PC-3 (cell line): ENCODE measurements around the gene MGA. TPM values are rescaled to one million over a fixed set of nuclear protein-coding genes. Genes with fewer than 3 reads are reported as not detected.

ENCODE experiments used
- ATAC-seq: fragments of 200-7000 bp; cut with Tn5 transposase; 2 replicates; pipeline ENCODE4 v1.9.1; 2020; ENCODE audit warnings: mild to moderate bottlenecking, moderate library complexity
- BruUV-seq: library from RNA; stranded (reverse); fragments of 400-500 nt; replicated peaks from 2 replicates; lab custom pipeline; 2021; lab: Mats Ljungman, UMichigan
- CTCF ChIA-PET: fragments of 300-600 bp; sonication (Branson Sonifier 250); formaldehyde crosslinking; loops from one replicate; lab custom pipeline; 2022; ENCODE audit warnings: antibody characterized with exemption; lab: Charles Lee
- POLR2A ChIA-PET: fragments of 300-600 bp; sonication (Branson Sonifier 250); formaldehyde crosslinking; loops from one replicate; lab custom pipeline; 2022; ENCODE audit warnings: antibody characterized with exemption; ENCODE audit not compliant: unreplicated experiment; lab: Charles Lee
- DNase-seq: peaks from one replicate; pipeline ENCODE4 v3.0.0-alpha.2; 2015
- H2AFZ ChIP-seq: fragments of 300-600 bp; sonication (generic); 2 replicates; pipeline ENCODE4 v1.6.0; 2016; ENCODE audit warnings: antibody characterized with exemption, low read length
- H3F3A ChIP-seq: fragments of 300-600 bp; sonication (generic); one replicate; pipeline ENCODE4 v1.6.0; 2017; ENCODE audit warnings: antibody characterized with exemption, low read length, control low read depth, mild to moderate bottlenecking; ENCODE audit not compliant: unreplicated experiment
- H3K27ac ChIP-seq: fragments of 300-600 bp; sonication (generic); 2 replicates; pipeline ENCODE4 v1.5.1; 2016; ENCODE audit warnings: mild to moderate bottlenecking, low read length
- H3K27me3 ChIP-seq: fragments of 300-600 bp; sonication (generic); 2 replicates; pipeline ENCODE4 v1.6.1; 2016; ENCODE audit warnings: low read length, mixed read lengths
- H3K36me3 ChIP-seq: fragments of 300-600 bp; sonication (generic); 2 replicates; pipeline ENCODE4 v1.6.1; 2016; ENCODE audit warnings: low read depth, mixed run types, low read length, mixed read lengths
- H3K4me1 ChIP-seq: fragments of 300-600 bp; sonication (generic); 2 replicates; pipeline ENCODE4 v1.5.1; 2016; ENCODE audit warnings: low read length; ENCODE audit not compliant: insufficient read depth
- H3K4me2 ChIP-seq: fragments of 300-600 bp; sonication (generic); 2 replicates; pipeline ENCODE4 v1.6.0; 2016; ENCODE audit warnings: low read length
- H3K4me3 ChIP-seq: fragments of 300-600 bp; sonication (generic); 2 replicates; pipeline ENCODE4 v1.5.1; 2016; ENCODE audit warnings: mild to moderate bottlenecking, low read length, mixed read lengths
- H3K79me2 ChIP-seq: fragments of 300-600 bp; sonication (generic); 2 replicates; pipeline ENCODE4 v1.6.1; 2017; ENCODE audit warnings: low read length, mixed read lengths
- H3K9ac ChIP-seq: fragments of 300-600 bp; sonication (generic); 2 replicates; pipeline ENCODE4 v1.6.0; 2016; ENCODE audit warnings: mild to moderate bottlenecking, low read length
- H3K9me2 ChIP-seq: fragments of 300-600 bp; sonication (generic); replicated peaks from 2 replicates; pipeline ENCODE4 v1.6.1; 2016; ENCODE audit warnings: mixed run types, low read length, mixed read lengths
- H3K9me3 ChIP-seq: fragments of 300-600 bp; sonication (generic); 2 replicates; pipeline ENCODE4 v1.6.1; 2016; ENCODE audit warnings: low read length, mixed read lengths
- H4K20me1 ChIP-seq: fragments of 300-600 bp; sonication (generic); 2 replicates; pipeline ENCODE4 v1.6.1; 2016; ENCODE audit warnings: low read length, mixed read lengths
- EZH2 ChIP-seq: fragments of 300-600 bp; sonication (generic); IDR thresholded peaks from one replicate; pipeline ENCODE4 v1.6.1; 2017; ENCODE audit warnings: antibody characterized with exemption, mild to moderate bottlenecking, low read length; ENCODE audit not compliant: unreplicated experiment
- EZH2phosphoT487 ChIP-seq: fragments of 300-600 bp; sonication (generic); IDR thresholded peaks from 2 replicates; pipeline ENCODE4 v1.6.1; 2018; ENCODE audit warnings: mild to moderate bottlenecking, antibody characterized with exemption, low read length, borderline replicate concordance
- intact Hi-C: fragments of 100-400 bp; cut with micrococcal nuclease; formaldehyde crosslinking; loops from 2 replicates; pipeline ENCODE4 v1.9.0; 2023
- total RNA-seq: library from RNA; depleted of rRNA; stranded (reverse); fragments of >200 nt; gene quantifications from 2 replicates; pipeline ENCODE4 v1.2.3, GENCODE V29; 2014
- TF ChIP-seq, protein P1 (sequence below): fragments of 300-600 bp; sonication (generic); conservative IDR thresholded peaks from 2 replicates; pipeline ENCODE4 v1.5.1; 2017; ENCODE audit warnings: antibody characterized with exemption, low read depth, mild to moderate bottlenecking, low read length

The MGA gene
- total RNA-seq, 1 experiment from 2014 or later = 21.2 TPM

DNA sequence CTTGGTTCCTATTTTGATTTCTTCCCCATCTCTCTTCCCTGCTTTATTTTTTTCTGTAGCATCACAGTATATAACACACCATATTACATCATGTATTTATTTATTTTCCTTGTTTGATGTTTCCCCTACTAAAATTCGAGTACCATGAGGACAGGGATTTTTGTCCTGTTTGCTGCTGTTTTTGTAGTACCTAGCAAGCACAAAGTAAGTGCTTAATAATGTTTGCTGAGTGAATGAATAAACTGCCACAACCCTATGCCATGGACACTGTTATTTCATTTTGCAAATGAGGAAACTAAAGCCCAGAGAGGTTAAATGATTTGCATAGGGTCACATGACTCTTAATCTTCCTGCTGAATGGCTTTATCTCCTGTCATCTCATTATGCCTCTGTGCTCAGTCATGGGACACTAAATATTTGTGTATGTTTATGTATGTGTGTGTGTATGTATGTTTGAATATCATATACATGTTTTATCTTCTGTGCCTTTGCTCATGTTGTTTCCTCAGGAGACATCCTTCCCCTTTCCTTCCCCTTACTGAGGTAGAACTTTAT lies 26.1 kb upstream of the MGA start:
- Histone ChIP-seq H3K9me2 (no peaks in the 10 kb centered on the region), H3K4me1 (no peaks in the 10 kb centered on the region), H3K9me3 (no peaks in the 10 kb centered on the region), H3F3A (no peaks in the 10 kb centered on the region), H3K4me2 (no peak overlapping the region), H3K27ac (no peak overlapping the region), H2AFZ (no peak overlapping the region), H4K20me1 (no peaks in the 10 kb centered on the region), H3K36me3 (no peaks in the 10 kb centered on the region), H3K79me2 (no peaks in the 10 kb centered on the region), H3K27me3 (no peaks in the 10 kb centered on the region), H3K4me3 (no peak overlapping the region), H3K9ac (no peak overlapping the region)
- TF ChIP-seq, protein P1, sequence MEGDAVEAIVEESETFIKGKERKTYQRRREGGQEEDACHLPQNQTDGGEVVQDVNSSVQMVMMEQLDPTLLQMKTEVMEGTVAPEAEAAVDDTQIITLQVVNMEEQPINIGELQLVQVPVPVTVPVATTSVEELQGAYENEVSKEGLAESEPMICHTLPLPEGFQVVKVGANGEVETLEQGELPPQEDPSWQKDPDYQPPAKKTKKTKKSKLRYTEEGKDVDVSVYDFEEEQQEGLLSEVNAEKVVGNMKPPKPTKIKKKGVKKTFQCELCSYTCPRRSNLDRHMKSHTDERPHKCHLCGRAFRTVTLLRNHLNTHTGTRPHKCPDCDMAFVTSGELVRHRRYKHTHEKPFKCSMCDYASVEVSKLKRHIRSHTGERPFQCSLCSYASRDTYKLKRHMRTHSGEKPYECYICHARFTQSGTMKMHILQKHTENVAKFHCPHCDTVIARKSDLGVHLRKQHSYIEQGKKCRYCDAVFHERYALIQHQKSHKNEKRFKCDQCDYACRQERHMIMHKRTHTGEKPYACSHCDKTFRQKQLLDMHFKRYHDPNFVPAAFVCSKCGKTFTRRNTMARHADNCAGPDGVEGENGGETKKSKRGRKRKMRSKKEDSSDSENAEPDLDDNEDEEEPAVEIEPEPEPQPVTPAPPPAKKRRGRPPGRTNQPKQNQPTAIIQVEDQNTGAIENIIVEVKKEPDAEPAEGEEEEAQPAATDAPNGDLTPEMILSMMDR = no peak
- TF ChIP-seq EZH2 = no peak
- no peak for TF ChIP-seq EZH2phosphoT487
- POLR2A ChIA-PET = interaction anchor here (0.6 kb wide), 1 partner anchor 29 kb away, joined by 3 read pairs; no protein-coding TSS in a partner anchor
- DNase-seq (no peak), ATAC-seq (no peak)
- no TSS peak for BruUV-seq
- intact Hi-C loops = no loop called here
- CTCF ChIA-PET = no interaction called here

DNA sequence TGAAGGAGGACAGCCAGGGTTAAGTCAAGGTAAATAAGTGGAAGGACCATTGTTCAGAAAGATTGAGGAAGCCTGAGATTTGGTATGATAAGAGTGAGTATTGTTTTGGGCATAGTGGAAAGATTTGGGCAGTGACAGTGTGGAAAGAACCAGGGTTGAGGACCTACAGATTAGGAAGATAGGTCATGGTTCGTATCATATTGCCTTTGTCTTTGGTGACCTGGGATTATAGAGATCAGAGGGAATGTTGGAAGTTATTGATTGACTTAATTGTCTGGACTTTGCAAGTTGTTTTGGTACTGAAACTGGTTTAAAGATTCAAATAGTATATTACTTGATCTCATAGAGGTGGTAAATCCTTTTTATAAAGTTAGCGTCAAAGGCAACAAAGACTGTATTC lies 23.1 kb upstream of the MGA start:
- BruUV-seq = no TSS peak
- no peaks in the 10 kb centered on the region for H3K79me2 ChIP-seq
- no peak overlapping the region for H3K4me2 ChIP-seq
- DNase-seq (no peak), ATAC-seq (no peak)
- no peaks in the 10 kb centered on the region for H3K36me3 ChIP-seq
- H3F3A ChIP-seq = no peaks in the 10 kb centered on the region
- intact Hi-C loops = no loop called here
- no peaks in the 10 kb centered on the region for H4K20me1 ChIP-seq
- POLR2A ChIA-PET = no interaction called here
- H3K4me1 ChIP-seq = no peaks in the 10 kb centered on the region
- H3K9ac ChIP-seq = no peak overlapping the region
- H3K9me2 ChIP-seq = no peaks in the 10 kb centered on the region
- CTCF ChIA-PET = no interaction called here
- no peak overlapping the region for H3K4me3 ChIP-seq
- no peaks in the 10 kb centered on the region for H3K9me3 ChIP-seq
- TF ChIP-seq, protein P1 = no peak
- TF ChIP-seq EZH2phosphoT487 (no peak), EZH2 (no peak)
- H2AFZ ChIP-seq = no peak overlapping the region
- no peak overlapping the region for H3K27ac ChIP-seq
- no peaks in the 10 kb centered on the region for H3K27me3 ChIP-seq

DNA sequence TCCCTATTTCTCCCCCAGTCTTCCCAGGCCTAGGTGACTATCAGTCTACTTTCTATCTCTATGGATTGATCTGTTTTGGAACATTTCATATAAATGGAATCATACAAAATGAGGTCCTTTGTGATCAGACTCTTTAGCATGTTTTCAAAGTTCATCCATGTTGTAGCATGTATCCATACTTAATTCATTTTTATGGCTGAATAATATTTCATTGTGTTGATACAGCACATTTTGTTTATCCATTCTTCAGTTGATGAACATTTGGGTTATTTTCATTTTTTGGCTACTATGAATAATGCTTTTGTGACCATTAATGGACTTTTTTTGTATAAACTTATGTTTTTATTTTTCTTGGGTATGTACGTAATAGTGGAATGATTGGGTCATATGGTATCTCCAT lies 19.2 kb upstream of the MGA start:
- Histone ChIP-seq H3K9ac (no peak overlapping the region), H3K4me1 (no peaks in the 10 kb centered on the region), H2AFZ (no peak overlapping the region), H3K36me3 (no peaks in the 10 kb centered on the region), H3K79me2 (no peaks in the 10 kb centered on the region), H3K27ac (no peak overlapping the region), H3K27me3 (no peaks in the 10 kb centered on the region), H3F3A (no peaks in the 10 kb centered on the region), H4K20me1 (no peaks in the 10 kb centered on the region), H3K9me2 (no peaks in the 10 kb centered on the region), H3K4me3 (no peak overlapping the region), H3K4me2 (no peak overlapping the region), H3K9me3 (no peaks in the 10 kb centered on the region)
- BruUV-seq = no TSS peak
- CTCF ChIA-PET = no interaction called here
- POLR2A ChIA-PET = no interaction called here
- DNase-seq (no peak), ATAC-seq (no peak)
- TF ChIP-seq EZH2phosphoT487 (no peak), EZH2 (no peak)
- TF ChIP-seq, protein P1 = no peak
- intact Hi-C loops = no loop called here
